ENCODE results near the gene LCN10. TPM values are rescaled to one million over a fixed set of nuclear protein-coding genes. Genes with fewer than 3 reads are reported as not detected.

LCN10 gene
- total RNA-seq, 1 donor from 2014 or later: not detected

DNA sequence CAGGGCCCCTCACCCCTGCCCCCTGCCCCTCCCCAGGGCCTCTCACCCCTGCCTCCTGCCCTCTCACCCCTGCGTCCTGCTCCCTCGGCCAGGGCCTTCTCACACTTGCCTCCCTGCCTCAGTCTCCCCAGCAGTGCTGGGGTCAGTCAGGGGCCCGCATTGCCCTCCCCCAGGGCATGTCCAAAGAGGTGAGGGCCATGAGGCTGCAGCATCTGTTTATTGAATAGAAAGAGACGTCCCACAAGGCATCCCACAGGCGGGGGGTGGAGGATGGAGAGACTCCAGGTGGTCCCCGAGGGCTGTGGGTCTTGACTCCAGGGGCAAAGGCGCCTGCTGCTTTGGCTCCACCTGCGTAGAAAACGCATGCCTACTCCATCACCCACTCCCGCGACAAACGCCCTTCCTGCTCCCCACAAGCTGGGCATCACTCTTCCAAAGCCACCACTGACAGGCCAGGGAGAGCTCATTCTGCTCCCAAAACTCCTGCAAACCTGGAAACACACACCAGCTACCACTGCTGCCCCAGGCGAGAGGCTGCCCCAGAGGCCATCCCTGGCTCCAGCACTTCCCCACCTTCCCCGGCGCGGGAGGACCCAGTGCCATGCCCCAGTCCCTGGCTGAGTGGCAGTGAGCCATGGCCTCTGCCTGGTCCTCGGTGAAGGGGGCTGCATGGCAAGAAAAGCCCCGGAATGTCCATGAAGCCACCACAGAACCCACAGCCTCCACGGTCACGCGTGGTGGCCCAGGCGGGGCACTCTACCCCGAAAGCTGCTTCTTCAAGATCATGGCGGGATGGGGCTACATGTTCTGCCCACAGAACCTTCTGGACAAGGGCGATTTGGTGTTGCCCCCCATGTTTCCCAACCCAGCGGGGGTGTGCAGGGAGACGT is 16.9 kb upstream of the LCN10 start:
- Mint-ChIP-seq H3K4me3 (ENCODE audit: unreplicated experiment) (no peak overlapping the region), H3K9me3 (ENCODE audit: unreplicated experiment) (no peaks in the 10 kb centered on the region), H3K27ac (ENCODE audit: unreplicated experiment) (no peak overlapping the region), H3K27me3 (ENCODE audit: unreplicated experiment) (no peaks in the 10 kb centered on the region), H3K36me3 (ENCODE audit: unreplicated experiment) (no peaks in the 10 kb centered on the region), H3K4me1 (ENCODE audit: unreplicated experiment) (no peaks in the 10 kb centered on the region)
- TF ChIP-seq, protein P1, sequence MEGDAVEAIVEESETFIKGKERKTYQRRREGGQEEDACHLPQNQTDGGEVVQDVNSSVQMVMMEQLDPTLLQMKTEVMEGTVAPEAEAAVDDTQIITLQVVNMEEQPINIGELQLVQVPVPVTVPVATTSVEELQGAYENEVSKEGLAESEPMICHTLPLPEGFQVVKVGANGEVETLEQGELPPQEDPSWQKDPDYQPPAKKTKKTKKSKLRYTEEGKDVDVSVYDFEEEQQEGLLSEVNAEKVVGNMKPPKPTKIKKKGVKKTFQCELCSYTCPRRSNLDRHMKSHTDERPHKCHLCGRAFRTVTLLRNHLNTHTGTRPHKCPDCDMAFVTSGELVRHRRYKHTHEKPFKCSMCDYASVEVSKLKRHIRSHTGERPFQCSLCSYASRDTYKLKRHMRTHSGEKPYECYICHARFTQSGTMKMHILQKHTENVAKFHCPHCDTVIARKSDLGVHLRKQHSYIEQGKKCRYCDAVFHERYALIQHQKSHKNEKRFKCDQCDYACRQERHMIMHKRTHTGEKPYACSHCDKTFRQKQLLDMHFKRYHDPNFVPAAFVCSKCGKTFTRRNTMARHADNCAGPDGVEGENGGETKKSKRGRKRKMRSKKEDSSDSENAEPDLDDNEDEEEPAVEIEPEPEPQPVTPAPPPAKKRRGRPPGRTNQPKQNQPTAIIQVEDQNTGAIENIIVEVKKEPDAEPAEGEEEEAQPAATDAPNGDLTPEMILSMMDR (IDR thresholded peaks at IDR 0.05): no peak
- no peak for DNase-seq (ENCODE audit: extremely low spot score, unreplicated experiment)

DNA sequence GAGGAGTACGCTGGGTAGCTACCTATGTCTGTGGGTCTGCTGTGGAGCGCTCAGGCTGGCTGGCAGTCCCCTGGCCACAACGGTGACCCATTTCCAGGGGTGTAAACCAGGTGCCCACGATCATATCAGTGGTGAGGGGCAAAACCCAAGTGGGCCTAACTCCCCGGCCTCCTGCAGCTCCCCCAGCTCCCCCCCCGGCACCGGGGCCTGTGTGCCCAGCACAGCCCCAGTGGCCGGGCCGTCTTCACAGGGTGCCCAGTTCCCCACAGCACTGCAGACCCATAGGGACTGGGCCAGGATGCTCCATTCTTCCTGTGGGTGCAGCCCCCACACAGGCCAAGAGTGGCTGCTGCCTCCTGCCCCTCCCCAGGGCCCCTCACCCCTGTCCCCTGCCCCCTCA is 16.3 kb upstream of the LCN10 start:
- no peaks in the 10 kb centered on the region for H3K27me3 Mint-ChIP-seq (ENCODE audit: unreplicated experiment)
- no peaks in the 10 kb centered on the region for H3K4me1 Mint-ChIP-seq (ENCODE audit: unreplicated experiment)
- DNase-seq (ENCODE audit: extremely low spot score, unreplicated experiment): no peak
- H3K36me3 Mint-ChIP-seq (ENCODE audit: unreplicated experiment): no peaks in the 10 kb centered on the region
- H3K9me3 Mint-ChIP-seq (ENCODE audit: unreplicated experiment): no peaks in the 10 kb centered on the region
- H3K4me3 Mint-ChIP-seq (ENCODE audit: unreplicated experiment): no peak overlapping the region
- H3K27ac Mint-ChIP-seq (ENCODE audit: unreplicated experiment): no peak overlapping the region
- TF ChIP-seq, protein P1 (IDR thresholded peaks at IDR 0.05): no peak

DNA sequence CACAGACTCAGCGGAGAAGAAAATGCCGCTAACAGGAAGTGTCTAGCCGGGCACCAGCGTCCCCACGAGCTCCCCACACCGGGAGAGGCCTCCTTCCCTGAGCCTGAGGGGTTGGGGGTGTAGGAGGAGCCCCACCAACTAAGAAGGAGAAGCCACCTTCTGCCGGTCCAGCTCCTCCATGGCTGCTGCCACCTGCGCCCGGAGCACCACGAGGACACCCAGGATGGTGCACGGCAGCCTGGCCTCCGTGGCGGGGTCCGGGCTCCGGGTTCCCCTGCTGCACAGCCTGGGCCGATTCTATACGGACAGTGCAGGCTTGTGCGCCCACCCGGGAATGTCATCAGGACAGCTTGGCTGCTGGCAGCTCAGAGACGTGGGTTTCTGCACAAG is 15.0 kb upstream of the LCN10 start:
- Mint-ChIP-seq H3K27me3 (ENCODE audit: unreplicated experiment) (peaks cover 3% of the 10 kb centered on the region), H3K9me3 (ENCODE audit: unreplicated experiment) (peaks cover 2% of the 10 kb centered on the region), H3K27ac (ENCODE audit: unreplicated experiment) (no peak overlapping the region), H3K36me3 (ENCODE audit: unreplicated experiment) (no peaks in the 10 kb centered on the region), H3K4me1 (ENCODE audit: unreplicated experiment) (no peaks in the 10 kb centered on the region), H3K4me3 (ENCODE audit: unreplicated experiment) (no peak overlapping the region)
- TF ChIP-seq, protein P1 (IDR thresholded peaks at IDR 0.05): no peak
- DNase-seq (ENCODE audit: extremely low spot score, unreplicated experiment): no peak

DNA sequence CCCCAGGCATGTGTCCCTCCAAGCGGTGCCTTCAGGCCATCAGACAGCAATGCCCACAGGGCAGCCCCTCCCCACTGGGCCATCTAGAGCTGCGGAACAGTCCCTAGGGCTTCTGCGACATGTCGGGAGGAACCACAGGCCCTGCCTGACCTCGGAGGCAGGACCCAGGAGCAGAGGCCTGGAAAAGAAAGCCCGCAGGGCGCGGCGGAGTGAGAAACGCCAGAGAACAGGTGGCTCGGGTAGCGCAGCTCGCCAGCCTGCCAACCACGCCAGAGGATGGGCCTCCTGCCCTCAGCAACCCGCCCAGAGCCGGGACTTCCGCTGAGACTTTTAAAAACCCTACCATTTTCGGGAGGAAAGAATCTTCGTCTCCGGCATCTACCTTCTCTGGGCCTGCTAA is 14.6 kb upstream of the LCN10 start:
- Mint-ChIP-seq H3K4me3 (ENCODE audit: unreplicated experiment) (no peak overlapping the region), H3K27me3 (ENCODE audit: unreplicated experiment) (peaks cover 7% of the 10 kb centered on the region), H3K36me3 (ENCODE audit: unreplicated experiment) (no peaks in the 10 kb centered on the region), H3K4me1 (ENCODE audit: unreplicated experiment) (no peaks in the 10 kb centered on the region), H3K9me3 (ENCODE audit: unreplicated experiment) (peaks cover 7% of the 10 kb centered on the region), H3K27ac (ENCODE audit: unreplicated experiment) (no peak overlapping the region)
- TF ChIP-seq, protein P1 (IDR thresholded peaks at IDR 0.05): no peak
- DNase-seq (ENCODE audit: extremely low spot score, unreplicated experiment): no peak

DNA sequence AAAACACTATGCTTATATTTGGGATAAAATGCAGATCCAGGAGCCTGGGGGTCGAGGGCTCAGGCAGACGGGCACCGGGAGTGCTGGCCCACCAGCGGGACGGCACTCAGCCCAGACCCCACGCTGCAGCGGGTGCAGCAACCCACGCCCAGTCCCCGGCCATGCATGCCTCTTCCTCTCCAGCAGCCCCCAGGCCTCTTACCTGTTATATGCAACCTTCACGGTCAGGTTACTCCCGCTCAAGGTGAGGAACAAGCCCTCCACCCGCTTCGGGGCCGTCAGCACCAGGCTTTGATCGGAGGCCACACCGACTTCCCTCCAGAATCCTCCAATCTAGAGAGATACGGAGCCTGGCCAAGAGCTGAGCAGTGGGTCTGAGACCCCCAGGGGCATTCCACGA is 14.1 kb upstream of the LCN10 start:
- TF ChIP-seq, protein P1 (IDR thresholded peaks at IDR 0.05): no peak
- H3K4me3 Mint-ChIP-seq (ENCODE audit: unreplicated experiment): no peak overlapping the region
- H3K9me3 Mint-ChIP-seq (ENCODE audit: unreplicated experiment): peaks cover 7% of the 10 kb centered on the region
- peaks cover 11% of the 10 kb centered on the region for H3K27me3 Mint-ChIP-seq (ENCODE audit: unreplicated experiment)
- H3K4me1 Mint-ChIP-seq (ENCODE audit: unreplicated experiment): no peaks in the 10 kb centered on the region
- no peak for DNase-seq (ENCODE audit: extremely low spot score, unreplicated experiment)
- no peaks in the 10 kb centered on the region for H3K36me3 Mint-ChIP-seq (ENCODE audit: unreplicated experiment)
- H3K27ac Mint-ChIP-seq (ENCODE audit: unreplicated experiment): no peak overlapping the region

Data from osteocyte (in vitro differentiated cells).